Measurements from ENCODE around the gene MDC1. TPM values are rescaled to one million over a fixed set of nuclear protein-coding genes. Genes with fewer than 3 reads are reported as not detected.
"Not testable (repeated sequence)": the region's sequence is repeated elsewhere in the genome, so short reads cannot be mapped to it uniquely, and the experiment has no call there.

Gene MDC1
- total RNA-seq, 1 experiment from 2014 or later, result 75.8 TPM

- H3K9ac ChIP-seq (ENCODE audit: low read length), result 0 out of 2 replicates have a peak overlapping the region, but pooled peaks have one; percentile 18
- no peak overlapping the region for H3K4me2 ChIP-seq (ENCODE audit: low read length)
- ATAC-seq, result no peak
- ChIA-PET POLR2A (interaction anchor here (1.5 kb wide), 1 partner anchor 10 kb away, joined by 4 read pairs; no protein-coding TSS in a partner anchor), CTCF (interaction anchor here (1.1 to 1.5 kb wide), 2 partner anchors 46 to 354 kb away, joined by 3 to 6 read pairs; no protein-coding TSS in a partner anchor), RAD21 (ENCODE audit: low non-redundant PET in 1 of 2, low total read pairs in 2 of 2, uncharacterized antibody in 2 of 2, unreplicated experiment in 2 of 2) (no interaction called here)
- BruUV-seq (replicated peaks), result TSS peak; percentile 20
- TF ChIP-seq ZNF274 (IDR thresholded peaks at IDR 0.05; ENCODE audit: low read depth, low read length) (no peak), CEBPB (IDR thresholded peaks at IDR 0.05; ENCODE audit: low read depth) (no peak), REST (IDR thresholded peaks at IDR 0.05; ENCODE audit: low read depth) (no peak), POLR2AphosphoS5 (IDR thresholded peaks at IDR 0.05; ENCODE audit: low read depth, low read length) (peak; percentile 63)
- peaks cover 21% of the 10 kb centered on the region; the same call in 1 of the 2 replicates for H4K20me1 ChIP-seq (ENCODE audit: insufficient read depth)
- H3K4me1 ChIP-seq (ENCODE audit: control insufficient read depth in 1 of 2, insufficient read depth in 2 of 2, low read length in 2 of 2), result peaks cover 0 to 49% of the 10 kb centered on the region in 2 experiments; a peak in 3 of 4 replicates
- H3K36me3 ChIP-seq (ENCODE audit: control insufficient read depth in 1 of 2, insufficient read depth in 2 of 2, low read length in 2 of 2), result peaks cover 28 to 47% of the 10 kb centered on the region in 2 experiments
- 0 out of 2 replicates have a peak overlapping the region, but pooled peaks have one; percentile 4 for H3K27ac ChIP-seq (ENCODE audit: low read depth, low read length)
- intact Hi-C loops (cut with micrococcal nuclease), result no loop called here
- no peak overlapping the region for H3K4me3 ChIP-seq (replicated peaks in 1 of 2; ENCODE audit: low read depth in 1 of 2, low read length in 2 of 2)
- H3K9me2 ChIP-seq (ENCODE audit: insufficient read depth), result no peaks in the 10 kb centered on the region
- no peaks in the 10 kb centered on the region for H3K27me3 ChIP-seq (ENCODE audit: insufficient read depth, low read length)
- H3K9me3 ChIP-seq (ENCODE audit: control insufficient read depth in 1 of 2, insufficient read depth in 1 of 2, low read depth in 1 of 2, low read length in 2 of 2), result no peaks in the 10 kb centered on the region
- H3K79me2 ChIP-seq (ENCODE audit: insufficient read depth, low read length), result peaks cover 52% of the 10 kb centered on the region
- no peak for DNase-seq (ENCODE audit: low read depth, low spot score)
- H2AFZ ChIP-seq (ENCODE audit: low read depth, low read length, poor library complexity, severe bottlenecking), result no peak overlapping the region
These were observed 8.0 kb upstream of the MDC1 start for GRCh38 chr6:30724906-30725667.

GRCh38 chr6:30723843-30724741 is 7.0 kb upstream of the MDC1 start:
- RAD21 ChIA-PET (ENCODE audit: low non-redundant PET in 1 of 2, low total read pairs in 2 of 2, uncharacterized antibody in 2 of 2, unreplicated experiment in 2 of 2); H3K4me2 ChIP-seq (ENCODE audit: low read length); H3K9me3 ChIP-seq (ENCODE audit: control insufficient read depth in 1 of 2, insufficient read depth in 1 of 2, low read depth in 1 of 2, low read length in 2 of 2); BruUV-seq (replicated peaks); H3K9ac ChIP-seq (ENCODE audit: low read length); H3K4me3 ChIP-seq (replicated peaks in 1 of 2; ENCODE audit: low read depth in 1 of 2, low read length in 2 of 2); H3K9me2 ChIP-seq (ENCODE audit: insufficient read depth); ATAC-seq; H3K27me3 ChIP-seq (ENCODE audit: insufficient read depth, low read length); DNase-seq (ENCODE audit: low read depth, low spot score); H2AFZ ChIP-seq (ENCODE audit: low read depth, low read length, poor library complexity, severe bottlenecking): not testable (repeated sequence)
- Histone ChIP-seq H3K36me3 (ENCODE audit: control insufficient read depth in 1 of 2, insufficient read depth in 2 of 2, low read length in 2 of 2) (peaks cover 27 to 44% of the 10 kb centered on the region in 2 experiments), H3K27ac (ENCODE audit: low read depth, low read length) (0 out of 2 replicates have a peak overlapping the region, but pooled peaks have one; percentile 4), H3K79me2 (ENCODE audit: insufficient read depth, low read length) (peaks cover 58% of the 10 kb centered on the region), H4K20me1 (ENCODE audit: insufficient read depth) (peaks cover 21% of the 10 kb centered on the region; the same call in 1 of the 2 replicates), H3K4me1 (ENCODE audit: control insufficient read depth in 1 of 2, insufficient read depth in 2 of 2, low read length in 2 of 2) (peaks cover 6 to 53% of the 10 kb centered on the region in 2 experiments)
- CTCF ChIA-PET, result interaction anchor here (1.1 to 5.7 kb wide), 4 partner anchors 44 to 355 kb away, joined by 3 to 45 read pairs (median 4); partner anchors contain the start of gene DHX16
- intact Hi-C loops (cut with micrococcal nuclease), result loop anchor here (2.0 kb wide), 1 partner anchor 241 kb away; no protein-coding TSS in a partner anchor
- POLR2A ChIA-PET, result interaction anchor here (3.7 kb wide), 1 partner anchor 109 kb away, joined by 17 read pairs; no protein-coding TSS in a partner anchor
